Heart left ventricle (tissue), 16 donors: ENCODE measurements around the gene DNAJB6. TPM values are rescaled to one million over a fixed set of nuclear protein-coding genes. Genes with fewer than 3 reads are reported as not detected.

Experiments used
- ATAC-seq, 4 donors: fragments of 200-7000 bp; cut with Tn5 transposase; one replicate each; pipeline ENCODE4 v1.9.1; 2020 to 2022; ENCODE audit warnings: moderate library complexity in 4 of 4, mild to moderate bottlenecking in 3 of 4, moderate number of reproducible peaks in 1 of 4
- DNase-seq, 5 donors: peaks; one replicate each; pipeline ENCODE4 v3.0.0-alpha.2; 2020
- H3K27ac ChIP-seq, 12 donors: fragments of 200-600 bp; sonication (generic) in 4 of 12; one replicate each; pipeline versions ENCODE4 v1.5.0 to v1.8.0; 2016 to 2022; ENCODE audit warnings: mild to moderate bottlenecking in 2 of 12
- H3K27me3 ChIP-seq, 9 donors: fragments of 200-600 bp; sonication (generic) in 2 of 9; one replicate each; pipeline versions ENCODE4 v1.5.1 to v1.8.0; 2016 to 2022; ENCODE audit warnings: mild to moderate bottlenecking in 3 of 9
- H3K36me3 ChIP-seq, 9 donors: fragments of 200-600 bp; sonication (generic) in 2 of 9; one replicate each; pipeline versions ENCODE4 v1.5.0 to v1.8.0; 2018 to 2022; ENCODE audit warnings: mild to moderate bottlenecking in 2 of 9
- H3K4me1 ChIP-seq, 12 donors: fragments of 200-600 bp; sonication (generic) in 4 of 12; one replicate each; pipeline versions ENCODE4 v1.5.0 to v1.8.0; 2016 to 2022; ENCODE audit warnings: mild to moderate bottlenecking in 3 of 12
- H3K4me3 ChIP-seq, 12 donors: fragments of 200-600 bp; sonication (generic) in 4 of 12; one replicate each; pipeline versions ENCODE4 v1.5.0 to v1.8.0; 2017 to 2022; ENCODE audit warnings: mild to moderate bottlenecking in 9 of 12, moderate library complexity in 4 of 12
- H3K9me3 ChIP-seq, 12 donors: fragments of 200-600 bp; sonication (generic) in 4 of 12; one replicate each; pipeline versions ENCODE4 v1.5.0 to v1.8.0; 2016 to 2022; ENCODE audit warnings: mild to moderate bottlenecking in 1 of 12
- POLR2A ChIP-seq, 2 donors: fragments of 450-650 bp; IDR thresholded peaks; one replicate each; pipeline ENCODE4 v1.6.1; 2017; ENCODE audit warnings: antibody characterized with exemption in 2 of 2, mild to moderate bottlenecking in 2 of 2, moderate library complexity in 2 of 2
- WGBS, 4 donors: extraction: QIAGEN DNeasy Blood & Tissue Kit in 2 of 4; methylation state at CpG; one replicate each; pipeline versions ENCODE4 v1.1.5 to v1.1.7; 2013 to 2018; 5-methylcytosine and 5-hydroxymethylcytosine counted together
- intact Hi-C, 10 donors: fragments of 100-400 bp; cut with DNase I; formaldehyde crosslinking; loops; one replicate each; pipeline versions ENCODE4 v1.11.1 to v1.14.2; 2022
- polyA plus RNA-seq, 2 donors: library from polyadenylated mRNA; stranded (reverse); fragments of 200-250 nt; gene quantifications; one replicate each; pipeline ENCODE4 v1.2.3, GENCODE V29; 2013
- total RNA-seq, 9 donors: library from RNA; depleted of rRNA in 2 of 9; stranded (reverse); fragments of >200 nt in 2 of 9; fragmentation: NEBNext Ultra II Directional in 3 of 9; extraction: Animal tissue kit (Norgen Biotek cat#: 25700) in 3 of 9; gene quantifications; one replicate each; pipeline versions ENCODE4 v1.1.0 to v1.2.4, GENCODE V29; 2016 to 2023
- TF ChIP-seq, protein P1 (sequence below), 12 donors: fragments of 200-600 bp; sonication (generic) in 4 of 12; IDR thresholded peaks; one replicate each; pipeline versions ENCODE4 v1.5.0 to v1.8.0; 2018 to 2022; ENCODE audit warnings: antibody characterized with exemption in 12 of 12, mild to moderate bottlenecking in 5 of 12
- donor health status: ischemic (EF 13 %, LVEDD 7.1; RV severe dilation, severe dysfunction).
- donor health status: healthy with polysubstance abuse.
- donor health status: DM: no; HTN: yes; CAD: no.
- donor health status: DM: no; HTN: no; CAD: no.
- donor health status: ischemic (EF 25% LVEDD 6.9; RV normal size, moderate dysfunction).
- donor health status: ischemic (EF 25% LVEDD 5.7; RV mildly dilated, moderate dysfunction).
- donor health status: healthy.
- donor health status: DM: yes; HTN: yes; CAD: no.
- donor health status: ischemic (EF 35%, LVEDD 5.7; RV mildly dilated, moderate dysfunction).
- donor health status: nonischemic (EF 11% LVEDD 7.7; RV severe dilation, severe dysfunction).
- donor health status: DM: yes; HTN: yes; CAD: no.
- donor health status: PGD.
- donor health status: ischemic (EF 29% LVEDD 5.4; RV normal size, mild dysfunction).
- donor health status: nonischemic (EF 23%, LVEDD 6.1; RV moderate dilation, normal function).

Gene DNAJB6
- total and polyA plus RNA-seq, 11 donors, result 118 to 237 (median 162) TPM

DNA sequence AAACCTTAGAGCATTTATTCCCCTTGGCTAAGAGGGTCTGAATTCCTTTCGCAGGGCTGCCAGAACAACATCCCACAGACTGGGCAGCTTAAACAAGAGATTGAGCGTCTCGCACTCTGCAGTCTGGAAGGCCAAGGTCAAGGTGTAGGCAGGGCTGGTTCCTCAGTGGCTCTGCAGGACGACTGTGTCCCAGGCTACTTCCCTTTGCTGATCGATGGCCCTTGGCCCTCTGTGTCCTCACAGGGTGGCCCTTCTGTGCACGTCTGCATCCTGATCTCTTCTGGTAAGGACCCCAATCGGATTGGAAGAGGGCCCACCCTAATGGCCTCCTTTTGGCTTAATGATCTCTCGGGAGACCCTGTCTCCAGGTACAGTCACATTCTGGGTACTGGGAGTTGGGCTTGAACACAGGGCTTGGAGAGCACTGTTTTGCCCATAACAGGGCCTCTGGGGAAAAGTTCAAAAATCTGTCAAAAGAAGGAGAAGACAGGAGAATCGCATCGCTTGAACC, 35.1 kb upstream of the DNAJB6 start:
- intact Hi-C loops, result no loop called here
- ATAC-seq (no peak), DNase-seq (no peak)
- H3K27me3 ChIP-seq, result no peaks in the 10 kb centered on the region
- H3K9me3 ChIP-seq, result no peaks in the 10 kb centered on the region
- no peaks in the 10 kb centered on the region for H3K36me3 ChIP-seq
- H3K4me1 ChIP-seq, result peaks cover 0 to 35% (median 0%) of the 10 kb centered on the region in 12 donors
- 72 to 82% (median 77%) methylated on average over 10 of the region's 10 CpGs for WGBS, 4 donors
- peak overlapping the region in 5 of 12 donors; percentile 9 to 94 (median 34) for H3K27ac ChIP-seq
- TF ChIP-seq POLR2A (IDR thresholded peaks at IDR 0.05), result no peak
- TF ChIP-seq, protein P1, sequence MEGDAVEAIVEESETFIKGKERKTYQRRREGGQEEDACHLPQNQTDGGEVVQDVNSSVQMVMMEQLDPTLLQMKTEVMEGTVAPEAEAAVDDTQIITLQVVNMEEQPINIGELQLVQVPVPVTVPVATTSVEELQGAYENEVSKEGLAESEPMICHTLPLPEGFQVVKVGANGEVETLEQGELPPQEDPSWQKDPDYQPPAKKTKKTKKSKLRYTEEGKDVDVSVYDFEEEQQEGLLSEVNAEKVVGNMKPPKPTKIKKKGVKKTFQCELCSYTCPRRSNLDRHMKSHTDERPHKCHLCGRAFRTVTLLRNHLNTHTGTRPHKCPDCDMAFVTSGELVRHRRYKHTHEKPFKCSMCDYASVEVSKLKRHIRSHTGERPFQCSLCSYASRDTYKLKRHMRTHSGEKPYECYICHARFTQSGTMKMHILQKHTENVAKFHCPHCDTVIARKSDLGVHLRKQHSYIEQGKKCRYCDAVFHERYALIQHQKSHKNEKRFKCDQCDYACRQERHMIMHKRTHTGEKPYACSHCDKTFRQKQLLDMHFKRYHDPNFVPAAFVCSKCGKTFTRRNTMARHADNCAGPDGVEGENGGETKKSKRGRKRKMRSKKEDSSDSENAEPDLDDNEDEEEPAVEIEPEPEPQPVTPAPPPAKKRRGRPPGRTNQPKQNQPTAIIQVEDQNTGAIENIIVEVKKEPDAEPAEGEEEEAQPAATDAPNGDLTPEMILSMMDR (IDR thresholded peaks at IDR 0.05), result no peak
- H3K4me3 ChIP-seq, result peak overlapping the region in 1 of 12 donors; percentile 30

GRCh38 chr7:157306846-157307838, 29.7 kb upstream of the DNAJB6 start:
- peak in 1 of 4 donors; percentile 46 for ATAC-seq
- WGBS, 4 donors, result 83 to 85% (median 83%) methylated on average over 27 of the region's 27 CpGs
- DNase-seq, result no peak

GRCh38 chr7:157309988-157310668, 26.7 kb upstream of the DNAJB6 start:
- Histone ChIP-seq H3K4me3 (no peak overlapping the region), H3K27ac (no peak overlapping the region), H3K9me3 (no peaks in the 10 kb centered on the region), H3K27me3 (no peaks in the 10 kb centered on the region), H3K36me3 (no peaks in the 10 kb centered on the region), H3K4me1 (peaks cover 0 to 8% (median 0%) of the 10 kb centered on the region in 12 donors)
- no peak for TF ChIP-seq POLR2A (IDR thresholded peaks at IDR 0.05)
- TF ChIP-seq, protein P1 (IDR thresholded peaks at IDR 0.05), result no peak
- no peak for DNase-seq
- ATAC-seq, result no peak
- intact Hi-C loops, result no loop called here
- WGBS, 4 donors, result 64 to 76% (median 72%) methylated on average over 10 of the region's 10 CpGs

More at GRCh38 chr7:157306846-157307838, 29.7 kb upstream of the DNAJB6 start:
- TF ChIP-seq, protein P1 (IDR thresholded peaks at IDR 0.05), result no peak
- TF ChIP-seq POLR2A (IDR thresholded peaks at IDR 0.05), result no peak
- no peak overlapping the region for H3K4me3 ChIP-seq
- intact Hi-C loops, result no loop called here
- H3K27ac ChIP-seq, result no peak overlapping the region
- H3K27me3 ChIP-seq, result no peaks in the 10 kb centered on the region
- H3K9me3 ChIP-seq, result no peaks in the 10 kb centered on the region
- H3K36me3 ChIP-seq, result no peaks in the 10 kb centered on the region
- H3K4me1 ChIP-seq, result peaks cover 0 to 18% (median 0%) of the 10 kb centered on the region in 12 donors
